Bone marrow (tissue), 2 donors: Measurements from ENCODE around the gene CATSPERB.
"Not testable (repeated sequence)": the region's sequence is repeated elsewhere in the genome, so short reads cannot be mapped to it uniquely, and the experiment has no call there.

Source experiments
- DNase-seq, 2 donors: peaks; one replicate each; lab custom pipeline; 2025; lab: John Stamatoyannopoulos, UW

CATSPERB gene

DNA sequence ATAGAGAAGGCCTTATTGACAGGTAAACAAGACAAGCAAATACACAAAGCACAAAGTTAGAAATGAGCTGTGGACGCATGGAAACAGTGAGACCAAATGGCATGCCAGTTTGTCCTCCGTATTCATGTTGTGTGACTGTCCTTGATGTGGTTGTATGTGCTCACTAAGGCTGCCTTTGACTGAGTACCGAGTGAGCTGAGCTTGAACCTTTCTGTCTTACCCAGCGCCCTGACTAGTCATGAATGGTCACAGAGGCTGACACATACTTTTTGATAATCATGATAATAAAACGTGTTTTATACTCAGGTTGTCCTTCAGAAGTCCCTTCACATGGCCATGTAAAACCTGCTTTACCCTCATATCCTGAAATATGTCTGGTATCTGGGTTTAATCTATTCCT lies 553 bp upstream of the CATSPERB start:
- DNase-seq: no peak

DNA sequence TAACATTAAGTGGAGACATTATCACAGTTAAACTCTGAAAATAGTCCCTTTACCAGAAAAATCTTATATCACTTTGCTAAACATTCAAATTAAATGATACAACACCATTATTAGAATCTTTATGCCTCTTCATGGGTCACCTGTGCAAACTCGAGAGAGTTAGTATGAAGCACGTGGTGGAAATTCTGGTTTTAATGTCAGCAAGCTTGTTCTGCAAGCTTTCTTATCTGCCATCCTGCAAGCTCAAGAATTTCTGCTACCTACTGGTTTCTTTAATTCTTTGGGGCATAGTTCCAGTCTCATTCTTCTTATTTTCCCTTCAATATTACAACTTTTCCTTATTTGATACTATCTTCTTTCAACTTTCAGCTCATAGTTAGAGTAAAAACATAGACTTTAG lies 868 bp downstream of the CATSPERB start:
- no peak for DNase-seq

DNA sequence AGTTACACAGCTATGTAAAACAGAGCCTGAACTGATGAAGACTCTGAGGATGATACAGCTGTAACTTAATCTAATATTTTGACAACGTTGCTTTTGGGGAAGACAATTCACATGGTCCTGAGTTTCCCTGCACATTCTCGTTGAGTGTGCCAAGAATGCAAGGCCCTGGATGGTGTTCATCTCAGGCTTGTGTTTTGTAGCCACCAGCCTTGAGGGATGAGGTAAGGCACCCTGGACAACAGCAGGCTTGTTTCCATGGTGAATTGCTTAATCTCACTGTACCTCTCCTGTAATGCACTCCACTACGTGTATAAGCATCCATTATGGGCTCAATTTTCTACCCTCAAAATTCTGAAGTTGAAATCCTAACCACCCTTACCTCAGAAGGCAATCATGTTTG lies 2.1 kb downstream of the CATSPERB start:
- no peak for DNase-seq

DNA sequence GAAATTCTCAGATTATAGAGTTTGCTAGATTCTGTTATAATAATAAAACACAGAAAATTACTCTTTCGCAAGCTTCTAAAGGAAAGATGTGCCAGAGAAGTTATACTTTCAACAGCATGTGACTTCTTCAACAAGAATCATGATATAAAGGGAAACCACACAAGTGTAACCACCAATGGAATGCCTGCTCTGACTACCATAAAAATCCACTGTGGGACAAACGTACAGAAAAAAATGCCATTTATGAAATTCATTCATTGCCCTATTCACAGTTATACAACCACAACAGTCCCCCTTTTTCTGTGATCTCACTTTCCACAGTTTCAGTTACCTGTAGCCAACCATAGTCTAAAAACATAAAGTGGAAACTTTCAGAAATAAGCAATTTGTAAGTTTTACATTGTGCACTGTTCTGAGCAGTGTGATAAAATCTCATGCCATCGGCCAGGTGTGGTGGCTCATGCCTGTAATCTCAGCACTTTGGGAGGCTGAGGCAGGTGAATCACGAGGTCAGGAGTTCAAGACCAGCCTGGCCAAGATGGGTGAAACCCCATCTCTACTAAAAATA lies 3.2 kb downstream of the CATSPERB start:
- DNase-seq: no peak

DNA sequence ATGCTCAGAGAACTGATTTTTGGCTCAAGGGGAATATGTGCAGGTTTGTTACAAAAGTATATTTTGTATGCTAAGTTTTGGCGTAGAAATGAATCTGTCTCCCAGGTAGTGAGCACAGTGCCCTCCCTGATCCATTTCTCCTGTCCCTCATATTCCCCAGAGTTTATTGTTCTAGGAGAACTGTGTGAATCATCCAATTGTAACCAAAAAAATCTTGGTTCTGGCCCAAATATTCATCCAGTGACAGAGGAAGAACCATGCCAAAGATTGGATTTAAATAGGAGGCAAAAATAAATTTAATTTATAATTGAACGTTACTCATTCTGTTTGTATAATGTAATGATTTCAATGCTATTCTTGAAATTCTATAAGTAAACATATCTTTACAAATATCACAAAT lies 4.8 kb downstream of the CATSPERB start:
- DNase-seq: no peak

DNA sequence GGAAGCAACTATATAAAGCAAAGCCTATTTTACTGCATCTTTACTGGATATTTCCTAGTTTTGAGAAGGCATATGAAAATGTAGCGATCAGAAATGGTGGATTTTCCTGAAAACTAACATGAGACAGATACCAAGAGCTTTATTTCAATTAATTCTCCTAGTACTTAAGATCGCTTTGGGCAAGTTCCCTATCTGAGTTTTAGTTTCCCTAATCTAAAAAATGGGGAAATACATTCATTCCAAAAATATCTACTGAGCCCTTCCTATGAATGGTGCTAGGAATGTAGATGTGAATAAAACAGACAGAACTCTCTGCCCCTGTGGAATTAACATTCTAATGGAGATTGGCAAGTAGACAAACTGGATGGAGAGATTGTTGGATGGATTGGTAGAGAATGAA lies 8.4 kb downstream of the CATSPERB start:
- no peak for DNase-seq

DNA sequence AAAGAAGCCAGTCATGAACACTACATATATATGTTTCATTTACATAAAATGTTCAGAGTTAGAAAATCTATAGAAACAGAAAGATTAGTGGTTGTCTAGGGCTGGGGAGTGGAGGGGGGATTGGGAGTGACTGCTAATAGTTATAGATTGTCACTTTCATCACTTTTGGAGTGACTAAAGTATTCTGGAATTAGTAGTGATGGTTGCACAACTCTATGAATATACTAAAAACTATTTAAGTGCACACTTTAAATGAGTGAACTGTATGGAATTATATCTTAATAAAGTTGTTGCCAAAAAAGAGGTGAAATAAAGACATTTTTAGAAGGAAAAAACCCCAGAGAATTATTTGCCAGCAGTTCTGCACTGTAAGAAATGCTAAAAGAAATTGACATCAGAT lies 9.5 kb downstream of the CATSPERB start:
- no peak for DNase-seq

DNA sequence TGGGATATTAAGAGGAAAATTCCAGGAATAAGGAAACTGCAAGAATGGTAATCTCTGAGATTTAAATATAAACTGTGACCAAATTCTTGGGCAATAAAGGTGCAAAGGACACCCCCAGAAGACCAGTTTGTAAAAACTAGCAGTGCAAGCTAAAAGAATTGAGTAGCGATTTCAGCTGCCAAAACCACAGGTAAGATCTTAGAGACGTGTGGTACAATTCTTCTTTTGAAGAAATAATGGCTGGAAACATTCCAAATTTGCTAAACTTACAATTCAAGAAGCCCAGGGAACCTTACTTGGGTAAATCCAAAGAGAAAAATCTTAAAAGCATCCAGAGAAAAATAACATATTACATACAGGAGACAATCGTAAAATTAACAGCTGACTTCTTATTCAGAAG lies 12.0 kb downstream of the CATSPERB start:
- no peak for DNase-seq

DNA sequence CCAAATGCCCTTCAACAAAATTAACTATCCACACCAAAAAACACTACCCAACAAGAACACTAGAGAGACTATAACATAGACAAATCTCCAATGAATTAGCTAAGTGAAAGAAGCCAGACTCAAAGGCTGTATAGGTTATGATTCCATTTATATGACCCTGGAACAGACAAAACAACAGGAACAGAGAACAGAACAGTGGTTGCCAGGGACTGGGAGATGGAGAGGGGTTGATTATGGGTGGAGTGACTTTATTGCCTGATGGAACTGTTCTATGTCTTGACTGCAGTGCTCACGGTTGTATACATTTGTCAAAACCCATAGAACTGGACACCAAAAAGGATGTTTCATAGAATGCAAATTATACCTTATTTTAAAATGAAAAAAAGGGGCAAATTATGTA lies 14.9 kb downstream of the CATSPERB start:
- no peak for DNase-seq

DNA sequence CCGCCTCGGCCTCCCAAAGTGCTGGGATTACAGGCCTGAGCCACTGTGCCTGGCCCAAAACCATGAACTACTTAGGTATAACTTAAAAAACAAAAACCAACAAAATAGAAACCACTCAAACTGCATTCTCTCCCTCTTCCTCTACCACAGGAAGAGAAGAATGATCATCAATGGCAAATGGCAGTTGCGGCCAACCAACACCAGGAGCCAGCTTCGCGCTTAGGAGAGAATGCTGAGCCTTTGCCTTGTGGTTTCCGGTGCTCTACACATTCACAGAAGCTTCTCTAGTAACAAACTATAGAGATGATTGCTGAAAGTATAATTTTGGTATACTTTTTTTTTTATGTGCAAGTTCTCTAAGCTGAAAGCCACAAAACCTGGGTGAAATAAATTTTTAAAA lies 17.1 kb downstream of the CATSPERB start:
- DNase-seq: no peak

DNA sequence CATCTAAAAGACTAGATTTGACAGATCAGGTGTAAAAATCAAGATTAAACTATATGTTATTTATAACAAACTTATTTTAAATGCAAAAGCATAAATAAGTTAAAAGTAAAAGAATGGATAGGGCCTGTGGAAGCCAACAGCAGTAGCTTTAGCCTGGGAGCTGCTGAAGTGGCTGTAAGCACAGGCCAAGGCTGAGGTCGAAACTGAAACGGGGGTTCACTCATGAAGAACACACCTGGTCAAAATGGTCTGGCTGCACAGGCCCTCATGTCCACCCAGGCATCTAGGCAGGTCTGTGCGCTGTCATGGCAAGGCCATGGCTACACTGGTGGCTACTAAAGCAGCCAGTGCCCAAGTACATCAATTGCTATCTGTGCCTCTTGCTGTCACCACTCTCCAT lies 23.1 kb downstream of the CATSPERB start:
- no peak for DNase-seq

DNA sequence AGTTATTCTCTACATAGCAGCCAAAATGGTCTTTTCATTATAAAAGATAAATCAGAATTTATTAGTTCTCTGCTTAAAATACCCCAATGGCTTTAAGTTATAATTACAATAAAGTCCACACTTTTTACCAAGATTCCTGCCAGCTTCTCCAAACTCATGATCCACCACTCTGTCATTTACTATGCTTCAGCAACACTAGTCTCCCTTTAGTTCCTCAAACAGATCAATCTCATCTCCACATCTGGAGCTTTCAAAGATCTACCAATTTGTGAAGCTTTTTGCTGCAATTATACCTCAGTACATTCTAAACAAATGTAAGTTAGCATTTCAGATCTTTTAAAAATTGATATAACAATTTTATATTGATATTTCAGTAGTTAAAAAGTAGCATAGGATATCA lies 24.9 kb downstream of the CATSPERB start:
- DNase-seq: no peak

DNA sequence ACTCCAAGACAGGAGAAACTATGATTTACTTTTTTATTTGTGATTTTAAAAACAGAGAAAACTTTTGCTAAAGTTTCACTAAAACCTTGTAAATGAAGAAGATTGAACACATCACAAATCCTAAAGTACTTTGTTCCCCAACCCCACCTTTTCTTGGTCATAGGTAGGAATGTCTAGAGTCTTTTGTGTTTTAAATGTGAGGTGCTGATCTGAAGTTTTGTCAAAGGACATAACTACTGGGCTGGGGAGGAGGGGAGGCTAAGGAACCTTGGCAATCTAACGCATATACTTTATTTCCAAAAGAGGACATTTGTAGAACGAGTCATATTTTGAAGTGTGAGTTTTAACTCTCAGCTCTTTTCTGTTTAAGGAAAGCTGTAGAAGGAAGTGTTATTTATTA lies 37.2 kb downstream of the CATSPERB start:
- no peak for DNase-seq

DNA sequence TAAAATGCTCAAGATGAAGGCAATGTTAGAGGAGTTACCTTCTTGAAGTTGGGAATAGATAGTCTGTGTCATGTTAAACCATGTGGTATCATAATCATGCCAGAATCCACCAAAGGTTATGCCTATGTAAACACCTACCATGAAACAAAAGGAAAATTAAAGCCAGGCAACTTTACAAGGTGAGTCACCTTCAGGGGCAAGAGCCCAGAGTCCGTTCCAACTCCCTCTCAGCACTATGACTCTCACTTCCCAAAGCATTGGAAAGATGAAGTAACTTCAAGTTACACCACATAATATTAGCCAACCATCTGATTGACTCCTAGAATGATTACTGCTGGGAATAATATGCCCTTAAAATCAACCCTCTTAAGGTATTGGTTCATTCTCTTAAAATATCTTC lies 38.5 kb downstream of the CATSPERB start:
- no peak for DNase-seq

DNA sequence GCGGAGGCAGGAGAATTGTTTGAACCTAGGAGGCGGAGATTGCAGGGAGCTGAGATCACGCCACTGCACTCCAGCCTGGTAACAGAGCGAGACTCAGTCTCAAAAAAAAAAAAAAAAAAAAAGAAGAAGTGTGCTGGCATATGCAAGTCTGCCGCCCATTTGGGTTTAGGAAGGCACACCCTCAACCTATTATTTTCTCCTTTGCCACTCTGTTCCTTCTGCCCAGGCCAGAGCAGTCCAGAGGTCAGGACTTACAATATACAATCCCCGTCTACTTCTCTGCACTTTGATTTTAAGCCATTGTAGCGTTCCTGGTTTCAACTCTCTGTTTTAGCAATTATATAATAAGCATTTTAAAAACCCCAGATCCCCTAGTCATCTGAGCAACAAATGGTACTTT lies 39.8 kb downstream of the CATSPERB start:
- DNase-seq: no peak

DNA sequence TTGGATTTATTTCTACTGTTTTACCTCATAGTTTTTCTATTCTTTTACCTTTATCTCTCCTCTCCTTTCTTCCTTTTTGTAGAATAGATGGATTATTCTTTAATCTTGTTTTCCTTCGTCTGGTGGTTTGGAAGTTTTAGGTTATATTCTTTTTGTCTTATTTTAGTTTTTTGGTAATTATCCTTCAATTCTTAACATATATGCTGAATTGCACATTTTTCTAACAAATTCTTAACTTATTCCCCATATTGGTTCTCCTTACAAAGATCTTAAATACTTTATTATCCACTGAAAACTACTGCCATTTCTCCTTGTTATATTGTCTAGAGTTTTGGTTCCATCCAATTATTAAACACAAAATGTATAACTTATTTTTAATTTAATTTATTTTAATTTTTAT lies 42.3 kb downstream of the CATSPERB start:
- no peak for DNase-seq

DNA sequence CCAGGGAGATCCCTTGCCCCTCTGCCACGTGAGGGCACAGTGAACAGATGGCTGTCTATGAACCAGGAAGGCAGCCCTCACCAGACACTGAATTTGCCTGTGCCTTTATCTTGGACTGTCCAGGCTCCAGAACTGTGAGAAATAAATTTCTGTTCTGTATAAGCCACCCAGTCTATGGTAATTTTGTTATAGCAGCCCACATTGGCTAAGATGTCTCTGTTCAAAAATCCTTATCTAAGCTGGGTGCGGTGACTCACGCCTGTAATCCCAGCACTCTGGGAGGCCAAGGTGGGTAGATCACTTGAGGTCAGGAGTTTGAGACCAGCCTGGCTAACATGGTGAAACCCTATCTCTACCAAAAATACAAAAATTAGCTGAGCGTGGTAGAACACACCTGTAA lies 44.5 kb downstream of the CATSPERB start:
- not testable (repeated sequence) for DNase-seq

DNA sequence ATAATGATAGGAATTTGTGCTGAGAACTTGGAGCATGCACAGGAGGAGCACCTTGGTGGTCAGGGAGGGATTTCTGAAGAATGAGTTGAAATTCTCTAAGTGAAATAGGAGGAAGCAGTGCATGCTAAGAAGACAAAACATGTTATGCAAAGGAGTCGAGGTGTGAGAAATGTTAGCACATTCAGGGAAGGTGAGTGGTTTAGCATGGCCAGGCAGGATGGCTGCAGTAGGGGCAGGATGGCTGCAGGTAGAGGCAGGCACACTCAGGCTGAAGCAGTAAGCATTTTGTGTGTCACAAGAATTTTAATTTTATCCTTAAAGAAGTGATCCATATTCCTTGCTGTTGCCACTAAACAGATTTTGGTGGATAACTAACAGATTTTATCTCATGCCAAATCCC lies 46.3 kb downstream of the CATSPERB start:
- DNase-seq: no peak

DNA sequence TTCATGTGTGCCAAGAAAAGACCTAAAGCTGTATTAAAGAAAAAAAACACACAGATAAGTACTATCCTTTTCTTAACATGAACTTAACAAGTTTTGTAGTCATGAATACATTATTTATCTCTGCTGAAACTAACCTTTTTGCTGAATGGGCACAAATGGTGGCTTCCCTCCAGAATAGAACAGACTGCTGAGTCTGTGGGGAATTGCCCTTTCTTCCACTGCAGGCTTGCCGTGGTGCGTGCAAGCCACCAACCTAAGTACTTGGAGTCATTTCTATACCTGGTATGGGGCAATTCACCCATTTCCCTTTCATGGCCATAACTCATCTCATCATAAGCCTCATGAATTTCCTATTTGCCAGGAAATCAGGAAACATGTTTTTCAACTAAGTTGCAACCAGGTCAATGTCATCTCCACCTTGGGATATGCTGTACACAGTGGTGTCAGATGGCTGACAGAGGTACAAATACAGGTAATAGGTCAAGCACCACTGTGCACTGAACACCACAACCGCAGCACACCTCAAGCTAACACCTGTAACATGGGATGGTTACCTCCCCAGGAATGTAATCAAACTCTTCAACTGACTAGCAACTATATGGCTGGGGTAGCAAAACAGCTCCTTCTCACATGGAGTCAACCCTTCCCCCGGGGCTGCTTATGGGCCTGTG lies 49.9 kb downstream of the CATSPERB start:
- no peak for DNase-seq

DNA sequence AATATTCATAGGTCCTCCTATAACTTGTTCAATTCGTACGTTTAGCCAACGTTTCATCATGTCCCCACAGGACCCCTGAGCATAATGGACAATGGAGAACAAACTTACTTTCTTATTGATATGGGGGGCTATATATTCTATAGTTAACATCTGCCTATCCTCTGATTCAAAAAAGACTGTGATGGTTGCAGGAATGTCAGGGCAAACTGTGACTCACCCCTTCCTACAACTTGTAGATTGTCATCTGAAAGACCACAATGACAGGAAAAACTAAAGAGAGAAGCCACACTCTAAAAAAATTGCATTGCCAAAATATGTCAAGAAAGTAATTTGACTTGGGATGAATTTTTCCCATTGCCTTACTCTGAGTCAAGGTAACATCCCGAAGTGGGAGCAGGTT lies 50.8 kb downstream of the CATSPERB start:
- DNase-seq: no peak

DNA sequence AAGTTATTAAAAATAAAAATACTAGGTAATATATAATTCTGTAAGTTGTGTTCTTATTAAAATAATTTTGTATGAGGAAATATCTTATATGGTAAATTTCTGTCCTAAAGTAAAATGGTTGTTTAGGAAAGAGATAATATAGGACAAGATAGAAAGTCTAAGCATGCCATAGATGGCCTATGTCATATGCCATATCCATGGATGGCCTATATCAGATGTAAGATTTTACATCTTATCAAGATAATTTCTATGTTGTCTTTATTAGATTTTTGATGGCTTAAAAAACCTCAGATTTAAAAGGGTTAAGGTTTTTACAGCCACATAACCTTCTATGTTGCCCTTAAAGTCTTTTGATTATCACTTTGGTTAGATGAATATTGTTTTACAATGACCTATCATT lies 52.6 kb downstream of the CATSPERB start:
- no peak for DNase-seq

DNA sequence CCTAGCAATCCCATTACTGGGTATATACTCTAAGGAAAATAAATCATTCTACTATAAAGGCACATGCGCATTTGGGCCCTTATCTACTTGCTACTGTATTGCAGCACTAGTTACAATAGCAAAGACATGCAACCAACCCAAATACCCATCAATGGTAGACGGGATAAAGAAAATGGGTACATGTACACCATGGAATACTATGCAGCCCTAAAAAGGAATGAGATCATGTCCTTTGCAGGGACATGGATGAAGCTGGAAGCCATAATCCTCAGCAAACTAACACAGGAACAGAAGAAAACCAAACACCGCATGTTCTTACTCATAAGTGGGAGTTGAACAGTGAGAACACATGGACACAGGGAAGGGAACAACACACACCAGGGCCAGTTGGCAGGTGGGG lies 54.2 kb downstream of the CATSPERB start:
- DNase-seq: not testable (repeated sequence)

DNA sequence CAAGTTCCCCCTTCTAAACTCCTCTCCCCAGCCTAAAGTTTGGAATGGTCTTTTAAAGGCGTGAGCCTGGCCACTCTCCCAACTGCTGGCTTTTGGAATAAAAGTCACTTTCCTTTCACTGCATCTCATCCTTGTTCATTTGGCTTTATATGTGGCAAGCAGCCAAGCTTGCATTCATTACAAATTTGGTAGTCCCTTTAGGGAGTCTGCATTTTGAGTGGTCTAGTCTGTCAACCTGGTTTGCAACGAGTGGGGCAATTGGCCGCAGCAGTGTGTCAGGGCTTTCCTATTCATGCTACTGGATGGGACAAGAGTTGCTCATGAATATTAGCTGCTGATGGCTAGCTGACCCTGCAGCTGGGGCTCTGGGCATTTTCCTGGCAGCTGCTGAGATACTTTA lies 57.0 kb downstream of the CATSPERB start:
- no peak for DNase-seq

DNA sequence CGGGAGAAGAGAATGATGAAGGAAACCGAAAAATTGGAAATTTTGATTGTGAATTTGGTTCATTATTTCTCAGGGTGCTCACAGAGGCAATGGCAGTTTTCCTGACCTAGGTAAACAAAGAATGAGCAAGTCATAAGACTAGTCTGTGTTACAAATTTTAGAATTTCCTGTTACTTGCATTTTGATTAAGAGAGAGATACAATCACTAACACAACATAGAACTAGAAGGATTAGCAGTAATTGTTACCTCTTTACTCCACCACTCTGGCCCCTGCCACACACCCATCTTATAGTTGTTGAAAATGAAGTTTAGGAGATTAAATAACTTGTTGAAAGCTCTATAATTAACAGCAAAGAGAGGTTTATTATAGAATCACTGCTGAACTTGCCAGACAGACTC lies 62.0 kb downstream of the CATSPERB start:
- no peak for DNase-seq
